ENCODE results near the gene POLR2I.
"Not testable (repeated sequence)": the region's sequence is repeated elsewhere in the genome, so short reads cannot be mapped to it uniquely, and the experiment has no call there.

Gene POLR2I

DNA sequence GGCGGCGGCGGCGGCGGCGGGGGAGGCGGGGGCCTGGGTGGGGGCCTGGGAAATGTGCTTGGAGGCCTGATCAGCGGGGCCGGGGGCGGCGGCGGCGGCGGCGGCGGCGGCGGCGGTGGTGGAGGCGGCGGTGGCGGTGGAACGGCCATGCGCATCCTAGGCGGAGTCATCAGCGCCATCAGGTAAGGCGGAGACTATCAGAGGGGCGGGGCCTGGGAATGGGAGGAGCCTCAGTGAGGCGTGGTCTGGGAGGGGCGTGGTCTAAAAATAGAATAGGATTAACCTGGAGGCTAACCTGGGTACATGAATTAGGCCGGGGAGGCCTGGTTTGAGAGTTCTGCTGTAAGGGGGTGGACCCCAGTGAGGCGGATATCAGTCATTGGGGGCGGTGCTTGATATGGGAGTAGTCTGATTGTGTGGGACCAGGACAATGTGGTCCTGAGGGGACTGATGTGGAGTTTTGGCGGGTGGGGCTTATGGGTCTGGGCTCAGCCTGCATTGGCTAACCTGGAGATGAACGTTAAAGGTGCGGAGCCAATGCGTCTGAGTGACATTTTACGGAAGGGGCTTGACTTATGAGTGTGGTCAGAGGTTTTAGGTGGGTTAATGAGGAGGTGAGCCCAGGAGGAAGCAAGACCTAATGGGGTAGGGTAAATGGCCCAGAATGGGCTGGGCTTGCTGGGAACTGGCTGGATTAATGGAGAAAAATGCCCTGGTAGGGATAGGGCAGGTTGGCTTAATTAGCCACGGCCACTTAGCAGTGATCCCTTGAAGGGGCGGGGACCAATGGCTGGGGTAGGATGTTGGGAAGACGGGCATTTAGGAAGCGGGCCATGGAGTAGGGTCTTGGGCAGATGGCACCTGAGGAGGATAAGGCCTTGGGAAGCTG lies 26.6 kb upstream of the POLR2I start:
- peak overlapping the region; percentile 99 for H3K4me3 ChIP-seq (replicated peaks; ENCODE audit: low read depth, low read length)
- TF ChIP-seq, protein P1, sequence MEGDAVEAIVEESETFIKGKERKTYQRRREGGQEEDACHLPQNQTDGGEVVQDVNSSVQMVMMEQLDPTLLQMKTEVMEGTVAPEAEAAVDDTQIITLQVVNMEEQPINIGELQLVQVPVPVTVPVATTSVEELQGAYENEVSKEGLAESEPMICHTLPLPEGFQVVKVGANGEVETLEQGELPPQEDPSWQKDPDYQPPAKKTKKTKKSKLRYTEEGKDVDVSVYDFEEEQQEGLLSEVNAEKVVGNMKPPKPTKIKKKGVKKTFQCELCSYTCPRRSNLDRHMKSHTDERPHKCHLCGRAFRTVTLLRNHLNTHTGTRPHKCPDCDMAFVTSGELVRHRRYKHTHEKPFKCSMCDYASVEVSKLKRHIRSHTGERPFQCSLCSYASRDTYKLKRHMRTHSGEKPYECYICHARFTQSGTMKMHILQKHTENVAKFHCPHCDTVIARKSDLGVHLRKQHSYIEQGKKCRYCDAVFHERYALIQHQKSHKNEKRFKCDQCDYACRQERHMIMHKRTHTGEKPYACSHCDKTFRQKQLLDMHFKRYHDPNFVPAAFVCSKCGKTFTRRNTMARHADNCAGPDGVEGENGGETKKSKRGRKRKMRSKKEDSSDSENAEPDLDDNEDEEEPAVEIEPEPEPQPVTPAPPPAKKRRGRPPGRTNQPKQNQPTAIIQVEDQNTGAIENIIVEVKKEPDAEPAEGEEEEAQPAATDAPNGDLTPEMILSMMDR (IDR thresholded peaks at IDR 0.05; ENCODE audit: low read depth, low read length, missing control alignments): no peak

DNA sequence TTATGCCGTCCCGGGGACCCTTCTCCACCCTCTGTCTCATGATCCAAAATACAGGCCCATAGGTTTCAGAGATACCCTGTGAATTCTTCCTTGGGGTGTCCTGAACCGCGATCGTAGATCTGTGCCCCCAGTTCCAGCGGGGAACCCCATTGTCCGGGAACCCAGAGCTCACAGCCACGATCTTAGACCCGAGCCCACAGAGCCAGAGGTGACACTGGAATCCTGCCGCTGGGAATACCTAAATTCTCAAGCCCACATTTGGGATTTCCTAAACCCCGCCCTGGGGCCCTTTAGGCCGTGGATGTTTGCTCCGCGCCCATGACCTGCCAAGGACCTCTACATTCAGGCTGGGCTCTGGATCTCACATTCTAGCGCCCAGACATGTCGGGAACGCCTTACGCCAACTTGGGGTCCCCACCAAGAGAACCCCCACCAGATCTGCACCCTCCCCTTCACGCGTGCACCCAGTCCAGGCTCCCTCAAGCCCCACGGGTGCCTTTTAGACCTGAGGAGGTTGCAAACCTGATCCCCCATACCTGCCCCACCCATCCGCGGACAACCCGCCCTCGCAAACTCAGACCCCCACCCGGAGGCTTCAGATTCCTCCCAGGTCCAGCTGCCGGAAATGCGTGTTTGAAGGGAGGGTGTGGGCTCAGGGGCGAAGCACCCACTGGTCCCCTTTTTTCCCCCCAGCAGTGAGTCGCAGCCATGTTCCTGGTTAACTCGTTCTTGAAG lies 25.8 kb upstream of the POLR2I start:
- DNase-seq (ENCODE audit: extremely low read depth, low read depth): no peak
- H3K4me3 ChIP-seq (replicated peaks; ENCODE audit: low read depth, low read length): peak overlapping the region; percentile 99
- TF ChIP-seq, protein P1 (IDR thresholded peaks at IDR 0.05; ENCODE audit: low read depth, low read length, missing control alignments): no peak

More for the DNA sequence above, 26.6 kb upstream of the POLR2I start:
- DNase-seq (ENCODE audit: extremely low read depth, low read depth): peak; percentile 59

DNA sequence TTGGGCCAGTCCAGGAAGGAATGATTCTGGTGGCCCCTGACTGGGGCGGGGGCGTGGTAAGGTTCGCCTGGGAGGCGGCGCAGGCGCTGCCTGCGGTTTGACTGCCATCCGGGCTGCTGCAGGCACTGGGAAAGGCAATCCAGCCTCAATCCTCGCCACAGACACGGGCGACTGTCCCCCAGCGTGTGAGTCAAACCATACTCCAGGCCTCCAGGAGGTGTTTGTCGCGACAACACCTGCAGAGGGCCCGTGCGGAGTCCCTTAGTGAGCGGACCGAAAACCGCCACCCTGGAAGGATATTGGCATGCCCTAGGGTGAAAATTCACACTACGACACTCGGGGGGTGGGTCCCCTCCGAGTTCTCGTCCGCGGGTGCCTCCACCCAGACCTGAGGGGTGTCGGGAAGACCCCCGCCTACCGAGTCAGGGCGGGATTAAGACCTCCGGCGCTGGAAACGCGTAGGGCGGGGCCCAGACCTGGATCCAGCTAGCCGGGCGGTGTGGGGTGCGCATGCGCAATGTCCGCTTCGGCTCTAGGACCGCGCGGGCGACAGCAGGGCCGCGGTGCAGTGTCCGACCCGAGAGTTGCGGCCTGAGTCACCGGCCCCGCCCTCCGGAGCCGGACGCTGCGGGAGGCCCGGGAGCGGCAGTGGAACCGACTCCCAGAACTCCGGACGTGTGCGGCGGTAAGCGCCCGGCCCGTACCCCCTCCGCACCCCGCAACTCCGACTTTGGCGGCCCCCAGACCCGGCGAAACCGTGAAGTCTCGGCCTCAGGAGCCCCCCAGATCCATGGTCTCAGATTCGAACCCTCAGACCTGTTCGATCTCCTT lies 25.0 kb upstream of the POLR2I start, which contains the start of gene CAPNS1:
TSS of gene CAPNS1 (plus strand) at position 594 of the 831 bp plus-strand sequence. CDS start 946 bp downstream, outside the sequence.
- peak; percentile 86 for DNase-seq (ENCODE audit: extremely low read depth, low read depth)
- TF ChIP-seq, protein P1 (IDR thresholded peaks at IDR 0.05; ENCODE audit: low read depth, low read length, missing control alignments): no peak
- peak within 1 kb of the TSS; percentile 99 for H3K4me3 ChIP-seq (replicated peaks; ENCODE audit: low read depth, low read length)

DNA sequence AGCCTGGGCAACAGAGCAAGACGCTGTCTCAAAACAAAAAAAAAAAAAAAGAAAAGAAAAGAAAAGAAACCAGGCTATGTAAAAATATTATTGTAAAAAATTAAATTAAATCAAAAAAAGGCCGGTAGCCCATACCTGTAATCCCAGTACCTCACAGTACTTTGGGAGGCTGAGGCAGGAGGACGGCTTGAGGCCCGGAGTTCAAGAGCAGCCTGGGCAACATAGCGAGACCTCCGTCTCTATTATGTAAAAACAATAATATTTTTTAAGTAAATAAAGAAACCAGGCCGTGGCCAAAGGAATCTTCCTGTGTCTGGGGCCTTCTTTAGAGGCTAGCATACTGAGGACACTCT lies 24.4 kb upstream of the POLR2I start:
- H3K4me3 ChIP-seq (replicated peaks; ENCODE audit: low read depth, low read length): peak overlapping the region; percentile 99
- TF ChIP-seq, protein P1 (IDR thresholded peaks at IDR 0.05; ENCODE audit: low read depth, low read length, missing control alignments): no peak
- DNase-seq (ENCODE audit: extremely low read depth, low read depth): no peak

DNA sequence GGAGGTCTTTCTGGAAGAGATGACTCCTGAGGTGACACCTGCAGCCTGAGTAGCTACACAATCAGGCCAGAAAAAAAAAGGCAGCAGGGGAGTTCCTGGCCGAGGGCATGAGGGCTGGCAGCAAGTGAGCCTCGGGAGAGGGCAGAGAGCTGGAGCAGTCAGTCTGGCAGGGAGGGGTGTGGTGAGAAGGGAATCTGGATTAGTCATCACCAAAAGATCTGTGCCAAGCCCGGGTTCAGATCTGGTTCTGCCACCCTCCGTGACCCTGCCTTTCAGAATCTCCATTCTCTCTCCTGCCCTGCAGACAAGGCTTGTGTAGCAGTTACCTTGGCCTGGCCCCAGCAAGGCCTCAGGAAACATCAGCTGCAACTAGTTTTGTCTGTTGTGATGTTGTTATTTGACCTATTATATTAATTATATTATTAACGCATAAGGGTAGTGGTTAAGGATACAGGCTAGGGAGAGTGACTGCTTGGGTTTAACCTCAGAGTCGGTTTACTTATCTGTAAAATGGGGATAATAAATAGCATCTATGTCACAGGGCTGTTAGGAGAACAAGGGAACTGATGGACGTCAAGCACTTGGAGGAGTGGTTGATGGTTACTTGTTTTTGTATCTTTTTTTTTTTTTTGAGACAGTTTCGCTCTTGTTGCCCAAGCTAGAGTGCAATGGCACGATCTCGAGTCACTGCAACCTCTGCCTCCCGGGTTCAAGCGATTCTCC lies 22.4 kb upstream of the POLR2I start:
- no peak for DNase-seq (ENCODE audit: extremely low read depth, low read depth)

DNA sequence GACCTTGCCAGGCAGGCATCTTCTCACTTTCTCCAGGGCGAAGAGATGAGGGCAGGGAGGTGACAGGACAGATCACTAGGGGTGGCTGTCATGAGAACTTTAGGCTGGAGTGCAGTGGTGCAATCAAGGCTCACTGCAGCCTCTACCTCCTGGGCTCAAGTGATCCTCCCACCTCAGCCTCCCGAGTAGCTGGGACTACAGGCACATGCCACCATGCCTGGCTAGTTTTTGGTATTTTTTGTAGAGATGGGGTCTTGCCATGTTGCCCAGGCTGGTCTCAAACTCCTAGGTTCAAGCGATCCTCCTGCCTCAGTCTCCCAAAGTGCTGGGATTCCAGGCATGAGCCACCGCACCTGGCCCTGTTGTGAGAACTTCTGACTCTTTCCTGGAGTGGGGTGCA lies 20.2 kb upstream of the POLR2I start:
- H3K4me3 ChIP-seq (replicated peaks; ENCODE audit: low read depth, low read length); DNase-seq (ENCODE audit: extremely low read depth, low read depth): not testable (repeated sequence)

More for the DNA sequence above, 22.4 kb upstream of the POLR2I start:
- TF ChIP-seq, protein P1 (IDR thresholded peaks at IDR 0.05; ENCODE audit: low read depth, low read length, missing control alignments): no peak
- H3K4me3 ChIP-seq (replicated peaks; ENCODE audit: low read depth, low read length): no peak overlapping the region

DNA sequence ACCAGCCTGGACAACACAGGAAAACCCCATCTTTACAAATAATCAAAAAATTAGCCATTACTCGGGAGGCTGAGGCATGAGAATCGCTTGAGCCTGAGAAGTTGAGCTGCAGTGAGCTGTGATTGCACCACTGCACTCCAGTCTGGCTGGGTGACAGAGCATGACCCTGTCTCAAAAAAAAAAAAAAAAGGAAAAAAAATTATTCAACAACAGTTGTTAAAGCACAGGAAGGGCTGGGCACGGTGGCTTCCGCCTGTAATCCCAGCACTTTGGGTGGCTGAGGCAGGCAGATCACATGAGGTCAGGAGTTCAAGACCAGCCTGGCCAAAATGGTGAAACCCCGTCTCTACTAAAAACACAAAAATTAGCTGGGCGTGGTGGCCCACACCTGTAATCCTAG lies 16.5 kb upstream of the POLR2I start:
- H3K4me3 ChIP-seq (replicated peaks; ENCODE audit: low read depth, low read length); DNase-seq (ENCODE audit: extremely low read depth, low read depth): not testable (repeated sequence)
